ENCODE results near the gene LRRN1. TPM values are rescaled to one million over a fixed set of nuclear protein-coding genes. Genes with fewer than 3 reads are reported as not detected.

The LRRN1 gene
- total and polyA plus RNA-seq, 9 of the 15 experiments (the other 6 are each of a cell fraction or from before 2014, with no cell fraction given), result 0.11 TPM; not detected in 8

GRCh38 chr3:3848923-3849275 is 49.7 kb downstream of the LRRN1 start:
- ChIA-PET POLR2A (no interaction called here), CTCF (ENCODE audit: low intra/inter-chr PET ratio) (no interaction called here)
- Histone ChIP-seq H3K4me2 (ENCODE audit: insufficient read depth, low read length) (no peak overlapping the region), H3K79me2 (ENCODE audit: control insufficient read depth, insufficient read depth, low read length) (no peaks in the 10 kb centered on the region), H3K27ac (ENCODE audit: extremely low read depth, low read depth, low read length) (no peak overlapping the region), H3K9me1 (ENCODE audit: control insufficient read depth, insufficient read depth, low read length) (no peaks in the 10 kb centered on the region), H3K9me3 (replicated peaks; ENCODE audit: control insufficient read depth, insufficient read depth, low read depth, low read length) (no peaks in the 10 kb centered on the region), H3K4me3 (no peak overlapping the region), H3K9ac (ENCODE audit: insufficient read depth in 1 of 2, low read depth in 2 of 2, low read length in 2 of 2) (no peak overlapping the region), H3K36me3 (ENCODE audit: control insufficient read depth, insufficient read depth, low read length) (no peaks in the 10 kb centered on the region), H4K20me1 (replicated peaks; ENCODE audit: control insufficient read depth, insufficient read depth, low read length) (no peaks in the 10 kb centered on the region), H2AFZ (ENCODE audit: low read depth, low read length) (no peak overlapping the region), H3K4me1 (replicated peaks in 1 of 2; ENCODE audit: control insufficient read depth in 2 of 2, insufficient read depth in 2 of 2, low read length in 2 of 2) (no peaks in the 10 kb centered on the region), H3K27me3 (ENCODE audit: control insufficient read depth in 2 of 2, insufficient read depth in 2 of 2, low read length in 2 of 2) (no peaks in the 10 kb centered on the region)
- ATAC-seq, result no peak
- intact Hi-C loops (cut with micrococcal nuclease), result no loop called here
- in situ Hi-C loops (cut with MboI), result no loop called here
- BruUV-seq (replicated peaks), result no TSS peak
- no peak for FAIRE-seq
- WGBS (ENCODE audit: insufficient coverage, low coverage, missing lambda C conversion rate), result under 1% methylated on average over 8 of the region's 8 CpGs
- DNase-seq (ENCODE audit: extremely low read depth in 1 of 4, low spot score in 3 of 4), result no peak
- TF ChIP-seq ATF7 (IDR thresholded peaks at IDR 0.05) (no peak), HDAC2 (IDR thresholded peaks at IDR 0.05) (no peak), ZNF699 (CRISPR knock-in tag; IDR thresholded peaks at IDR 0.05; ENCODE audit: insufficient replicate concordance) (no peak), FOXA3 (CRISPR knock-in tag; conservative IDR thresholded peaks at IDR 0.05 in 1 of 2, IDR thresholded peaks at IDR 0.05 in 1 of 2) (no peak), SMAD3 (CRISPR knock-in tag; conservative IDR thresholded peaks at IDR 0.05) (no peak), HMG20A (CRISPR knock-in tag; conservative IDR thresholded peaks at IDR 0.05) (no peak), KDM4B (IDR thresholded peaks at IDR 0.05; ENCODE audit: borderline replicate concordance in 2 of 2, low read depth in 1 of 2) (no peak), BCLAF1 (IDR thresholded peaks at IDR 0.05; ENCODE audit: borderline replicate concordance in 1 of 2, control insufficient read depth in 1 of 2, low read depth in 2 of 2, low read length in 1 of 2) (no peak), NKRF (IDR thresholded peaks at IDR 0.05; ENCODE audit: borderline replicate concordance) (no peak), ZNF449 (CRISPR knock-in tag; IDR thresholded peaks at IDR 0.05) (no peak), MEF2D (tag; conservative IDR thresholded peaks at IDR 0.05; ENCODE audit: low read depth) (no peak), MXI1 (IDR thresholded peaks at IDR 0.05; ENCODE audit: low read depth, low read length) (no peak), TBP (optimal IDR thresholded peaks at IDR 0.05; ENCODE audit: low read depth, low read length) (no peak), ZNF134 (CRISPR knock-in tag; conservative IDR thresholded peaks at IDR 0.05) (no peak)
- TF ChIP-seq, protein P1, sequence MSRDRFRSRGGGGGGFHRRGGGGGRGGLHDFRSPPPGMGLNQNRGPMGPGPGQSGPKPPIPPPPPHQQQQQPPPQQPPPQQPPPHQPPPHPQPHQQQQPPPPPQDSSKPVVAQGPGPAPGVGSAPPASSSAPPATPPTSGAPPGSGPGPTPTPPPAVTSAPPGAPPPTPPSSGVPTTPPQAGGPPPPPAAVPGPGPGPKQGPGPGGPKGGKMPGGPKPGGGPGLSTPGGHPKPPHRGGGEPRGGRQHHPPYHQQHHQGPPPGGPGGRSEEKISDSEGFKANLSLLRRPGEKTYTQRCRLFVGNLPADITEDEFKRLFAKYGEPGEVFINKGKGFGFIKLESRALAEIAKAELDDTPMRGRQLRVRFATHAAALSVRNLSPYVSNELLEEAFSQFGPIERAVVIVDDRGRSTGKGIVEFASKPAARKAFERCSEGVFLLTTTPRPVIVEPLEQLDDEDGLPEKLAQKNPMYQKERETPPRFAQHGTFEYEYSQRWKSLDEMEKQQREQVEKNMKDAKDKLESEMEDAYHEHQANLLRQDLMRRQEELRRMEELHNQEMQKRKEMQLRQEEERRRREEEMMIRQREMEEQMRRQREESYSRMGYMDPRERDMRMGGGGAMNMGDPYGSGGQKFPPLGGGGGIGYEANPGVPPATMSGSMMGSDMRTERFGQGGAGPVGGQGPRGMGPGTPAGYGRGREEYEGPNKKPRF (IDR thresholded peaks at IDR 0.05; ENCODE audit: low read depth, low read length), result no peak
